ENCODE data around the gene NTNG1. TPM values are rescaled to one million over a fixed set of nuclear protein-coding genes. Genes with fewer than 3 reads are reported as not detected.

The NTNG1 gene
- polyA plus RNA-seq, 4 donors: 22.5 to 40.0 (median 29.9) TPM

DNA sequence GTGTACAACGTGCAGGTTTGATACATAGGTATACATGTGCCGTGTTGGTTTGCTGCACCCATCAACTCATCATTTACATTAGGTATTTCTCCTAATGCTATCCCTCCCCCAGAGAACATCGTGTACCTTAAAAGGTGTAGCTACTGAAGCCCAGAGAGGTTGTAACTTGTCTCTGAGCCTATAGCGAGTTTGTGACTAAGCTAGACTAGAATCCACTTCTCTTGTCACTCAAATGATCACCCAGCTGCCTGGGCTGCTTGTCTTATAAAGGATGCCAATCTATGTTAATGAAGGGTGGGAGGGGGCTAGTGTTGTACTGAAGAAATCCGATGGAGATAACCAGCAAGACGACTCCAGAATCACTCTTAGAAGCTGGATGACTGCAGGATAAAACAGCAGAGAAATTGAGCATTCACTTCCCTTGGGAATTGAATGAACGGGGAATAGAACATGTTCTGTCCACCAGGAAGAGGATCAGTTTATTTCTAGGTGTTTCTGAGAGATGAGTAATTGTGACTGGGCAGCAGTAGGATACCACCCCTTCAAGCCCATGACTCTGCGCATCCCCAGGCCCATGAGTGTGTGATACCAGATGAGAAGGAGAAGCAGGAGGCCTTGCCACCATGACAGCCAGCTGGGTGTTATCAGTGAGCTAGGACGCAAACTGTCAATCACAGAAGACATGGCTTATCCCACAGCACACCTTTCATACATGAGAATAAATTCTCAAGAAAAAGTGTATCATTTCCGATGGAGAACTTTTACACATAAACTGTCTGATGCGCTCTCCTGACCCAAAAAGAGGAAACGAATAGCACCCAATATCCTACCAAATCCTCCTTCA lies 390.4 kb downstream of the NTNG1 start:
- no peak for DNase-seq (ENCODE audit: low read depth in 4 of 4, low spot score in 2 of 4)

DNA sequence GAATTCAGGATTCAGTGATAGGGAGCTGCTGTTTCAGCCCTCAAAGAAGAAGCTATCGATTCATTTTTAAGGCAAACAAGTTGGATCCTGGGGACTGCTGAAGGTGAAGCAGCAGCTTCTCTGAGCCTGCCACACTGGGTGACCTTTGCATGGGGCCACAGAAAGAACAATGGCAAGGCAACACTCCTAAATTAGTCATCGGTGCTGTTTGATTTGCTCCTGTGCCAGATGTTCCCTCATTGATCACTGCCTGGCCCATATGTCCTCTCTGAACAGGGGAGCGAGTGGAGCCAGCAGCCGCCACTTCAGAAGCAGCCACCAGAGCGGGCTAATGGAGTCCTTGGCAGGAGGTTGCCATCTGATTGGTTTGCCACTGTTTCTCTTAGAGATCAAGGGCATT lies 391.5 kb downstream of the NTNG1 start:
- no peak for DNase-seq (ENCODE audit: low read depth in 4 of 4, low spot score in 2 of 4)

Other genes with a start within 250 kb of the NTNG1 start
- 10 to 100 TPM; 40.6 to 48.3 (median 43.3) TPM for gene PRMT6, start 84.4 kb upstream of the NTNG1 start, polyA plus RNA-seq (ENCODE audit: insufficient read length in 4 of 4)